Keratinocyte (primary cell): ENCODE results near the gene FBH1. TPM values are rescaled to one million over a fixed set of nuclear protein-coding genes. Genes with fewer than 3 reads are reported as not detected.

ENCODE experiments used
- DNase-seq: peaks from one replicate; pipeline ENCODE4 v3.0.0-alpha.2; 2011; ENCODE audit warnings: low read depth, missing footprints, low spot score
- FAIRE-seq: peaks from 2 replicates; lab custom pipeline; 2011; peaks lifted over from hg19 to GRCh38; lab: Jason Lieb, UNC
- H2AFZ ChIP-seq: 2 replicates; pipeline ENCODE4 v1.6.0; 2012; ENCODE audit warnings: low read length, control low read depth, inconsistent platforms; ENCODE audit not compliant: control insufficient read depth
- H3K27ac ChIP-seq: 2 replicates; pipeline ENCODE4 v1.5.1; 2011; ENCODE audit warnings: low read length; ENCODE audit not compliant: control insufficient read depth, insufficient read depth
- H3K27me3 ChIP-seq: 3 replicates; pipeline ENCODE4 v1.6.0; 2011; ENCODE audit warnings: low read length; ENCODE audit not compliant: control insufficient read depth, insufficient read depth; ENCODE audit errors: extremely low read depth
- H3K36me3 ChIP-seq, 2 experiments: 2 replicates in 1 of 2; 3 replicates in 1 of 2; pipeline ENCODE4 v1.5.1; 2011; ENCODE audit warnings: low read length in 2 of 2, mild to moderate bottlenecking in 1 of 2; ENCODE audit not compliant: control insufficient read depth in 2 of 2, insufficient read depth in 2 of 2; ENCODE audit errors: extremely low read depth in 1 of 2
- H3K4me1 ChIP-seq: 3 replicates; pipeline ENCODE4 v1.5.1; 2011; ENCODE audit warnings: low read length; ENCODE audit not compliant: control insufficient read depth, insufficient read depth; ENCODE audit errors: extremely low read depth
- H3K4me2 ChIP-seq: 3 replicates; pipeline ENCODE4 v1.6.0; 2011; ENCODE audit warnings: low read depth, low read length; ENCODE audit not compliant: control insufficient read depth, insufficient read depth; ENCODE audit errors: extremely low read depth
- H3K4me3 ChIP-seq, 3 experiments: fragments of 200-600 bp in 1 of 3; sonication (generic) in 1 of 3; 2 replicates in 2 of 3; 3 replicates in 1 of 3; pipeline ENCODE4 v1.5.1; 2011 to 2016; ENCODE audit warnings: low read length in 3 of 3, mild to moderate bottlenecking in 3 of 3, control low read depth in 2 of 3, inconsistent platforms in 1 of 3, low read depth in 1 of 3, mixed read lengths in 1 of 3, mixed run types in 1 of 3, moderate library complexity in 1 of 3; ENCODE audit not compliant: control insufficient read depth in 2 of 3, insufficient read depth in 2 of 3; ENCODE audit errors: extremely low read depth in 1 of 3
- H3K79me2 ChIP-seq: 2 replicates; pipeline ENCODE4 v1.6.0; 2012; ENCODE audit warnings: low read length; ENCODE audit not compliant: control insufficient read depth, insufficient read depth
- H3K9ac ChIP-seq: 3 replicates; pipeline ENCODE4 v1.6.0; 2011; ENCODE audit warnings: low read length; ENCODE audit not compliant: control insufficient read depth, insufficient read depth; ENCODE audit errors: extremely low read depth
- H3K9me1 ChIP-seq: 3 replicates; pipeline ENCODE4 v1.6.0; 2011; ENCODE audit warnings: low read length; ENCODE audit not compliant: control insufficient read depth, insufficient read depth; ENCODE audit errors: extremely low read depth
- H3K9me3 ChIP-seq: 2 replicates; pipeline ENCODE4 v1.5.1; 2012; ENCODE audit warnings: low read depth, low read length; ENCODE audit not compliant: control insufficient read depth
- H4K20me1 ChIP-seq: 3 replicates; pipeline ENCODE4 v1.6.0; 2011; ENCODE audit warnings: low read length; ENCODE audit not compliant: control insufficient read depth, insufficient read depth; ENCODE audit errors: extremely low read depth
- CTCF ChIP-seq, 3 experiments: IDR thresholded peaks in 1 of 3; conservative IDR thresholded peaks in 1 of 3; optimal IDR thresholded peaks in 1 of 3; 2 replicates in 2 of 3; 3 replicates in 1 of 3; pipeline versions ENCODE3 to v1.5.1; 2011; ENCODE audit warnings: low read length in 3 of 3, mild to moderate bottlenecking in 3 of 3, moderate library complexity in 2 of 3, control low read depth in 1 of 3, inconsistent platforms in 1 of 3; ENCODE audit not compliant: insufficient read depth in 2 of 3; ENCODE audit errors: extremely low read depth in 1 of 3
- EZH2 ChIP-seq: IDR thresholded peaks from one replicate; pipeline ENCODE4 v1.6.1; 2012; ENCODE audit warnings: inconsistent platforms, mild to moderate bottlenecking, low read length, moderate library complexity
- dilution Hi-C: fragments of 300-500 bp; cut with MboI; formaldehyde crosslinking; loops from one replicate; pipeline ENCODE4 v1.7.0; 2020; ENCODE audit warnings: low sequenced_read_pairs; ENCODE audit not compliant: extremely low pct_ligation_motif_present
- polyA plus RNA-seq, 5 experiments: library from polyadenylated mRNA; depleted of rRNA in 3 of 5; stranded (reverse) in 3 of 5; stranded (forward) in 1 of 5; unstranded in 1 of 5; fragments of >200 nt; gene quantifications; 1 replicate in 1 of 5; 2 replicates in 3 of 5; 3 replicates in 1 of 5; pipeline versions ENCODE4 v1.2.1 to v1.2.3, GENCODE V29; 2011 to 2012; ENCODE audit warnings: missing spikeins in 2 of 5, low read depth in 1 of 5, low replicate concordance in 1 of 5

The FBH1 gene
- polyA plus RNA-seq, 1 donor (not counting 4 experiments of a cell fraction or from before 2014, with no cell fraction given): 61.8 TPM

GRCh38 chr10:5897053-5897340 is 7.0 kb downstream of the FBH1 start:
- Histone ChIP-seq H3K4me3 (no peak overlapping the region), H4K20me1 (peaks cover 4% of the 10 kb centered on the region), H2AFZ (no peak overlapping the region), H3K9me1 (peaks cover 2% of the 10 kb centered on the region), H3K9me3 (no peaks in the 10 kb centered on the region), H3K36me3 (peaks cover 10 to 29% of the 10 kb centered on the region in 2 experiments), H3K27ac (no peak overlapping the region), H3K9ac (no peak overlapping the region), H3K27me3 (no peaks in the 10 kb centered on the region), H3K4me1 (peaks cover 4% of the 10 kb centered on the region), H3K4me2 (no peak overlapping the region), H3K79me2 (peaks cover 66% of the 10 kb centered on the region)
- no peak for FAIRE-seq
- dilution Hi-C loops: no loop called here
- TF ChIP-seq CTCF (optimal IDR thresholded peaks at IDR 0.05 in 1 of 3, IDR thresholded peaks at IDR 0.05 in 1 of 3, conservative IDR thresholded peaks at IDR 0.05 in 1 of 3; ENCODE audit: extremely low read depth in 1 of 3, insufficient read depth in 2 of 3, low read length in 3 of 3): no peak
- no peak for TF ChIP-seq EZH2
- DNase-seq: no peak

- H3K36me3 ChIP-seq: peaks cover 10 to 29% of the 10 kb centered on the region in 2 experiments
- DNase-seq (no peak), FAIRE-seq (no peak)
- no peaks in the 10 kb centered on the region for H3K4me1 ChIP-seq
- H3K27me3 ChIP-seq: no peaks in the 10 kb centered on the region
- H4K20me1 ChIP-seq: peaks cover 4% of the 10 kb centered on the region
- no peak overlapping the region for H3K4me2 ChIP-seq
- TF ChIP-seq CTCF (optimal IDR thresholded peaks at IDR 0.05 in 1 of 3, IDR thresholded peaks at IDR 0.05 in 1 of 3, conservative IDR thresholded peaks at IDR 0.05 in 1 of 3; ENCODE audit: extremely low read depth in 1 of 3, insufficient read depth in 2 of 3, low read length in 3 of 3) (no peak), EZH2 (no peak)
- H3K9me3 ChIP-seq: no peaks in the 10 kb centered on the region
- peaks cover 2% of the 10 kb centered on the region for H3K9me1 ChIP-seq
- H2AFZ ChIP-seq: no peak overlapping the region
- H3K79me2 ChIP-seq: peaks cover 63% of the 10 kb centered on the region
- H3K9ac ChIP-seq: no peak overlapping the region
- no peak overlapping the region for H3K27ac ChIP-seq
- no peak overlapping the region for H3K4me3 ChIP-seq
- dilution Hi-C loops: no loop called here
Observed at GRCh38 chr10:5897504-5897903, 7.5 kb downstream of the FBH1 start.
